GM20000 (cell line): ENCODE data around the gene TRIP12.

ENCODE experiments used
- DNase-seq: peaks from one replicate; pipeline ENCODE4 v3.0.0; 2012; ENCODE audit warnings: low spot score
- TF ChIP-seq, protein P1 (sequence below): IDR thresholded peaks from 2 replicates; pipeline ENCODE4 v1.5.1; 2012; ENCODE audit warnings: mild to moderate bottlenecking, control low read depth; ENCODE audit errors: extremely low read depth, missing control alignments

Gene TRIP12

DNA sequence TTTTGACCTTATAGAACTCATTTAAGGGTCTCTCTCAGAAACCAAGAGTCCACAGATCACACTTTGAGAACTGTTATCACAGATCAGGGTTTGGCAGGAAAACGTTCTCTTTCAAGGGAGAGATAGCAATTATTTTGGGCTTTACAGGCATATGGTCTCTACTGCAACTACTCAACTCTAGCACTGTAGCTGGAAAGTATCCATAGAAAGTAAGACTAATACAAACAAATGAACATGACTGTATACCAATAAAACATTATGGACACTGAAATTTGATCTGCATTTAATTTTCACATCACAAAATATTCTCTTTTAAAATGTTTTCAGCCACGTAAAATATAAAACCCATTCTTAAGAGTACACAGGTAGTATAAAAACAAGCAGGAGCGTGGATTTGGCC lies 100.5 kb downstream of the TRIP12 start:
- no peak for DNase-seq
- TF ChIP-seq, protein P1, sequence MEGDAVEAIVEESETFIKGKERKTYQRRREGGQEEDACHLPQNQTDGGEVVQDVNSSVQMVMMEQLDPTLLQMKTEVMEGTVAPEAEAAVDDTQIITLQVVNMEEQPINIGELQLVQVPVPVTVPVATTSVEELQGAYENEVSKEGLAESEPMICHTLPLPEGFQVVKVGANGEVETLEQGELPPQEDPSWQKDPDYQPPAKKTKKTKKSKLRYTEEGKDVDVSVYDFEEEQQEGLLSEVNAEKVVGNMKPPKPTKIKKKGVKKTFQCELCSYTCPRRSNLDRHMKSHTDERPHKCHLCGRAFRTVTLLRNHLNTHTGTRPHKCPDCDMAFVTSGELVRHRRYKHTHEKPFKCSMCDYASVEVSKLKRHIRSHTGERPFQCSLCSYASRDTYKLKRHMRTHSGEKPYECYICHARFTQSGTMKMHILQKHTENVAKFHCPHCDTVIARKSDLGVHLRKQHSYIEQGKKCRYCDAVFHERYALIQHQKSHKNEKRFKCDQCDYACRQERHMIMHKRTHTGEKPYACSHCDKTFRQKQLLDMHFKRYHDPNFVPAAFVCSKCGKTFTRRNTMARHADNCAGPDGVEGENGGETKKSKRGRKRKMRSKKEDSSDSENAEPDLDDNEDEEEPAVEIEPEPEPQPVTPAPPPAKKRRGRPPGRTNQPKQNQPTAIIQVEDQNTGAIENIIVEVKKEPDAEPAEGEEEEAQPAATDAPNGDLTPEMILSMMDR = no peak

DNA sequence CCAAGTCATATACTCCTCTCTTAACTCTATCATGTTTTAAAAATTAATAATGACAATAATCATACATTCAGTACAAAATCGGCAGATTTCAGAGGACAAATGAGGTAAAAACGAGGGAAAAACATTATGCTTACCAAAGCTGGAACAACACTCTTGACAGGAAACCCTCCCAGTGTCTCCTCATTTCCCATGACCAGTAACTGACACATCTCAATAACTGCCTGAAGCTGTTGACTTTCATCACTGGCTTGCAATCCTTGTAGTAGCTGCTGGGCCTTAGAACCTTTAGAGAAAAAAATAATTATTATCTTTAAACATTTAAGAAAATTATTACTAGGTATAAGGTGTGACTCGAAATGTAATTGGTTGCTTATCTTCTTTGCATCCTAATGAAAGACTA lies 103.6 kb downstream of the TRIP12 start:
- TF ChIP-seq, protein P1 = no peak
- no peak for DNase-seq

DNA sequence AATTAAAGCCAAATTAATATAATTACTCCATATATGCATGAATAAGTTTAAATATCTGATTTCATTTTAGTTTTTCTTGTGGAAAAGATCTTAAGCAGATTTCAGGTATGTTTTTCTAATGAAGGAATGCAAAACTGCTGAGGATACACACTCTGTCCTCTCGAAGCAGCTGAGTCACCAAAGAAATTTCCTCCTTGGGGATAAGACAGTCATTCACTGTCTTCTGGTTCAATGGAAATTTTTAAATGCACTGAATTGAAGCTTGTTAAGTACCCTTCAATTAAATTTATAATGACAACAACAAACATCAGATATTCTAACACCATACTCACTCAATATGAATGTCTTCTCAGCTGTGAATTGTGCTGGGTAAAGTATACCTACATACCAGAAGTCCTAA lies 106.0 kb downstream of the TRIP12 start:
- no peak for DNase-seq
- TF ChIP-seq, protein P1 = no peak

DNA sequence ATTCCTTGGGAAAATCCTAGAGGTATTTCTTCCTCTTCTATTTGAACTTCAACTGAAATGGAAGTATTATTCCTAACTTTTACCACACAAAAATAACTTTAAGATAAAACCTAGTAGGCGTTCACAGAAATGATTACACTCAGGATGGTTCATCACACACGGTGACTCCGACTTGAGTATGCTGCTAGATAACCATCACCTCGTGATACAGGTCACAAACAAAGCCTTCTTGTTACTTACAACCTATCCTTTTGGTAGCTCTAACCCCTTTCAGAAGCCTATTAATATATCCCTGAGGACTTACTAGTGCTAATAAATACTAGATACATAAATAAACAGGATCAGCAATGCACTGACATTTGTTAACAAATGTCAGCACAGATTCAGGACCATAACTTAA lies 106.5 kb downstream of the TRIP12 start:
- TF ChIP-seq, protein P1 = no peak
- DNase-seq = no peak

DNA sequence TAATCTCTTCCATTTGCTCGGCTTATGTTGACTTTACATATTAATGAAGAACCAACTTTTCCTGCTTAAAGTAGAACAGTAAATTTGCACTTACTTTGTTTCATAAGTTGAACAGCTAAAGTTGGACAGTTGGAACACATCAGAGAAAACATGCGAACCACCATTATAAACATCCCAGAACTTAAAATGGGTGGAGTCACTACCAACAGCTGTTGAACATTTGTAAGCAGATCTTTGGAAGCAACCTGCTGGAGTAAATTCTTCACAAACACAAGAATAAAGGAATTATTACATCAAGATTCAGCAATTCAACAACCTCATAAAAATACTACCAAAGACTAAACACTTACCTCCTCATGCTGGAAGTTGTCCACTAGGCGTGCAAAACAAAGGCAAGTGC lies 111.0 kb downstream of the TRIP12 start:
- TF ChIP-seq, protein P1 = no peak
- DNase-seq = no peak

DNA sequence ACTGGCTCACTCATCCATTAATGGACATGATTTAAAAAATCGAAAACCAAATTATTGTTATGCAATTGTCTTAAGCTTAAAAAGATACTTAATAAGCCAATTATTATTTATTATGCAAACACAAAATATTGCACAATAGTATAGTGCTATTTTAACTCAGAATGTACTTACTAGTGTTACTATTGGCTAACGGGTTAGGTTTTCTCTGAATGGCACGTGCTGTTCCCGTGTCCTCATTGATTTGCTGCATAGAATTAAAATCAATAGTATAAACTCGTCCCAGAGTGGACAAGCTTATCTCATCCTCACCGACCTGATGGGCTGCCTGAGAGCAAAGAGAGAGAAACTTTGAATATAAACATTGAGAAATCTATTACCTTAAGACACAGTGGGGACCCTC lies 116.2 kb downstream of the TRIP12 start:
- DNase-seq = no peak
- TF ChIP-seq, protein P1 = no peak

DNA sequence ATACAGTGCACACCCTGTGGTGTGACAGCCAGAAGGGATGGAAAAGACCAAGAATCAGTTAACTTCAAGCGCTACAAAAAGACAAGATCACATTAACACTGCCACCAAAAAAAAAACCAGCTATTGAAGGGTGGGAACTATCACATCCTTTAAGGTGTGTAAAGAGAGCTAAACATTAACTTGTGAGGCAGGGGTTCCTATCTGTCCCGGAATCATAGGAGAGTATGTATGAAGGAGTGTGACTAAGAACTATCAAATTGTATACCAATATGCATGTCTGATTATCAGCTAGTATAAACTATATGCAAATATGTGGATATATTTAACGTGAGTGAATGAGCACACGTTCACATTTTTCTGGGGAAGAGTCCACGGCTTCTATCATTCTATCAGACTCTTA lies 119.0 kb downstream of the TRIP12 start:
- TF ChIP-seq, protein P1 = no peak

More for the DNA sequence above, 119.0 kb downstream of the TRIP12 start:
- no peak for DNase-seq
